HepG2 (cell line): ENCODE results near the gene PDZD7. TPM values are rescaled to one million over a fixed set of nuclear protein-coding genes. Genes with fewer than 3 reads are reported as not detected.

Experiments
- ATAC-seq: fragments of 200-7000 bp; cut with Tn5 transposase; 3 replicates; pipeline ENCODE4 v1.9.1; 2020; ENCODE audit warnings: mild to moderate bottlenecking, moderate library complexity
- BruUV-seq: library from RNA; stranded (reverse); fragments of 400-500 nt; replicated peaks from 2 replicates; lab custom pipeline; 2021; lab: Mats Ljungman, UMichigan
- CTCF ChIA-PET: fragments of 300-600 bp; formaldehyde crosslinking; extraction: SDS; loops from one replicate; lab custom pipeline; 2021; ENCODE audit warnings: low total read pairs, inconsistent platforms, low intra/inter-chr PET ratio; lab: Yijun Ruan, JAX
- POLR2A ChIA-PET: fragments of 350-600 bp; sonication (Branson Sonifier 250); formaldehyde crosslinking; loops from one replicate; lab custom pipeline; 2020; ENCODE audit warnings: antibody characterized with exemption, inconsistent platforms; lab: Yijun Ruan, JAX
- DNase-seq: peaks from one replicate; pipeline ENCODE4 v3.0.0-alpha.2; 2015; ENCODE audit warnings: low spot score
- FAIRE-seq: peaks from 3 replicates; lab custom pipeline; 2011; peaks lifted over from hg19 to GRCh38; lab: Jason Lieb, UNC
- H2AFZ ChIP-seq: one replicate; pipeline ENCODE4 v1.6.1; 2011; ENCODE audit warnings: low read length, inconsistent platforms
- H3K27ac ChIP-seq: fragments of 300-600 bp; 3 replicates; pipeline ENCODE4 v1.8.0; 2011; ENCODE audit warnings: mixed run types, mild to moderate bottlenecking, mixed read lengths, low read length, inconsistent platforms; ENCODE audit not compliant: insufficient read depth; ENCODE audit errors: extremely low read length
- H3K27me3 ChIP-seq, 2 experiments: fragments of 200-600 bp in 1 of 2; 2 replicates in 1 of 2; 3 replicates in 1 of 2; pipeline versions ENCODE4 v1.6.0 to v1.8.0; 2011; ENCODE audit warnings: low read length in 2 of 2, mild to moderate bottlenecking in 2 of 2, moderate library complexity in 2 of 2, inconsistent platforms in 1 of 2; ENCODE audit not compliant: insufficient read depth in 2 of 2, control insufficient read depth in 1 of 2
- H3K36me3 ChIP-seq, 2 experiments: fragments of 200-600 bp in 1 of 2; replicated peaks in 1 of 2; 2 replicates in 1 of 2; 3 replicates in 1 of 2; pipeline versions ENCODE4 v1.5.1 to v1.8.0; 2011; ENCODE audit warnings: low read length in 2 of 2, inconsistent platforms in 1 of 2; ENCODE audit not compliant: insufficient read depth in 2 of 2, control insufficient read depth in 1 of 2
- H3K4me1 ChIP-seq: 2 replicates; pipeline ENCODE4 v1.5.1; 2012; ENCODE audit warnings: low read length, inconsistent platforms; ENCODE audit not compliant: insufficient read depth
- H3K4me2 ChIP-seq: 2 replicates; pipeline ENCODE4 v1.6.0; 2011; ENCODE audit warnings: low read depth, low read length, inconsistent platforms
- H3K4me3 ChIP-seq, 3 experiments: fragments of 200-600 bp in 1 of 3; sonication (generic), shearing (Covaris generic) in 1 of 3; replicated peaks in 1 of 3; 2 replicates each; pipeline ENCODE4 v1.5.1; 2011 to 2016; ENCODE audit warnings: low read length in 3 of 3, inconsistent platforms in 2 of 3, low read depth in 2 of 3, mild to moderate bottlenecking in 2 of 3, control low read depth in 1 of 3, mixed read lengths in 1 of 3; ENCODE audit not compliant: insufficient read depth in 1 of 3
- H3K79me2 ChIP-seq: one replicate; pipeline ENCODE4 v1.6.1; 2011; ENCODE audit warnings: low read length, inconsistent platforms; ENCODE audit not compliant: insufficient read depth
- H3K9ac ChIP-seq: 2 replicates; pipeline ENCODE4 v1.6.0; 2011; ENCODE audit warnings: mild to moderate bottlenecking, low read depth, low read length, inconsistent platforms; ENCODE audit not compliant: insufficient read depth
- H3K9me3 ChIP-seq: 2 replicates; pipeline ENCODE4 v1.5.1; 2012; ENCODE audit warnings: mild to moderate bottlenecking, low read length
- H4K20me1 ChIP-seq: 2 replicates; pipeline ENCODE4 v1.6.0; 2011; ENCODE audit warnings: inconsistent platforms, mild to moderate bottlenecking, low read length, moderate library complexity; ENCODE audit not compliant: insufficient read depth
- AGO2 ChIP-seq: fragments of 200-400 bp; formaldehyde crosslinking; optimal IDR thresholded peaks from 2 replicates; pipeline ENCODE3; 2017; ENCODE audit warnings: mild to moderate bottlenecking, low read depth, low read length, moderate library complexity
- GATAD2A ChIP-seq: IDR thresholded peaks from 2 replicates; pipeline ENCODE4 v1.6.1; 2016
- MEF2D ChIP-seq: sonication (generic); formaldehyde crosslinking; IDR thresholded peaks from 2 replicates; pipeline ENCODE4 v1.5.1; 2020; ENCODE audit warnings: mild to moderate bottlenecking, missing genetic modification reagents
- NFYC ChIP-seq: IDR thresholded peaks from 2 replicates; pipeline ENCODE4 v1.6.1; 2016; ENCODE audit warnings: missing genetic modification reagents, missing compliant biosample characterization
- RBFOX2 ChIP-seq: fragments of 200-400 bp; formaldehyde crosslinking; IDR thresholded peaks from 2 replicates; pipeline ENCODE4 v1.6.1; 2017; ENCODE audit warnings: low read depth, mild to moderate bottlenecking, low read length
- SAFB2 ChIP-seq: sonication (generic); formaldehyde crosslinking; IDR thresholded peaks from 2 replicates; pipeline ENCODE4 v1.5.1; 2020; ENCODE audit warnings: missing genetic modification reagents, low read depth, mild to moderate bottlenecking, borderline replicate concordance
- ZNF451 ChIP-seq: sonication (generic); formaldehyde crosslinking; IDR thresholded peaks from 2 replicates; pipeline ENCODE4 v1.5.0; 2020; ENCODE audit warnings: mild to moderate bottlenecking, missing genetic modification reagents
- WGBS: methylation state at CpG from one replicate; pipeline ENCODE4 v1.1.6; 2017; ENCODE audit warnings: low lambda C conversion rate; 5-methylcytosine and 5-hydroxymethylcytosine counted together
- in situ Hi-C: cut with HindIII; loops from 2 replicates; pipeline ENCODE4 v1.10.0; 2017; ENCODE audit warnings: low pct_unique_long_range_greater_than_20kb; ENCODE audit not compliant: extremely low pct_ligation_motif_present
- intact Hi-C: fragments of 100-400 bp; cut with micrococcal nuclease; formaldehyde crosslinking; loops from one replicate; pipeline ENCODE4 v1.10.0; 2022; ENCODE audit not compliant: unreplicated experiment
- polyA plus RNA-seq, 8 experiments: library from polyadenylated mRNA; depleted of rRNA in 3 of 8; stranded (reverse) in 7 of 8; unstranded in 1 of 8; fragments of >200 nt; fragmentation: Illumina TruSeq in 4 of 8; extraction: Trizol in 4 of 8; gene quantifications; 2 replicates each; pipeline versions ENCODE4 v1.2.1 to v1.2.3, GENCODE V29; 2011 to 2016; ENCODE audit warnings: low read depth in 4 of 8, missing spikeins in 1 of 8, mixed read lengths in 1 of 8; ENCODE audit not compliant: insufficient read depth in 1 of 8
- total RNA-seq, 5 experiments: library from RNA; depleted of rRNA; stranded (reverse); fragments of >200 nt; fragmentation: Illumina TruSeq; extraction: Trizol; gene quantifications; 2 replicates each; pipeline ENCODE4 v1.2.3, GENCODE V29; 2016; ENCODE audit warnings: low read depth in 1 of 5

PDZD7 gene
- total and polyA plus RNA-seq, 2 of the 13 experiments (the other 11 are each of a cell fraction or from before 2014, with no cell fraction given): 0.58 to 0.73 TPM

GRCh38 chr10:100979791-100980272, 51.1 kb downstream of the PDZD7 start:
- Histone ChIP-seq H3K79me2 (no peaks in the 10 kb centered on the region), H3K27ac (no peak overlapping the region), H3K9ac (no peak overlapping the region), H3K4me3 (no peak overlapping the region), H2AFZ (no peak overlapping the region), H3K4me1 (peaks cover 11% of the 10 kb centered on the region), H3K36me3 (peaks cover 30 to 80% of the 10 kb centered on the region in 2 experiments), H3K4me2 (no peak overlapping the region), H3K9me3 (no peaks in the 10 kb centered on the region), H3K27me3 (no peaks in the 10 kb centered on the region), H4K20me1 (no peaks in the 10 kb centered on the region)
- DNase-seq (no peak), FAIRE-seq (no peak), ATAC-seq (no peak)
- CTCF ChIA-PET: no interaction called here
- intact Hi-C loops: no loop called here
- TF ChIP-seq AGO2 (peak; percentile 80), RBFOX2 (peak; percentile 16; the same call in 1 of the 2 replicates), ZNF451 (no peak), NFYC (CRISPR knock-in tag) (no peak)
- WGBS: 99% methylated on average over 8 of the region's 16 CpGs
- in situ Hi-C loops: no loop called here
- POLR2A ChIA-PET: interaction anchor here (1.7 kb wide), 1 partner anchor 18 kb away, joined by 3 read pairs; no protein-coding TSS in a partner anchor
- no TSS peak for BruUV-seq

GRCh38 chr10:100978901-100979195, 52.1 kb downstream of the PDZD7 start:
- intact Hi-C loops (no loop called here), in situ Hi-C loops (no loop called here)
- FAIRE-seq (no peak), ATAC-seq (no peak), DNase-seq (no peak)
- H3K4me2 ChIP-seq: no peak overlapping the region
- H3K36me3 ChIP-seq: peaks cover 33 to 80% of the 10 kb centered on the region in 2 experiments
- peaks cover 6% of the 10 kb centered on the region for H3K79me2 ChIP-seq
- no peak overlapping the region for H3K9ac ChIP-seq
- ChIA-PET POLR2A (interaction anchor here (1.7 kb wide), 1 partner anchor 19 kb away, joined by 3 read pairs; no protein-coding TSS in a partner anchor), CTCF (no interaction called here)
- no peaks in the 10 kb centered on the region for H3K27me3 ChIP-seq
- H3K4me3 ChIP-seq: no peak overlapping the region
- no peaks in the 10 kb centered on the region for H3K9me3 ChIP-seq
- peaks cover 16% of the 10 kb centered on the region for H3K4me1 ChIP-seq
- no TSS peak for BruUV-seq
- WGBS: 97% methylated on average over 7 of the region's 10 CpGs
- H2AFZ ChIP-seq: no peak overlapping the region
- no peaks in the 10 kb centered on the region for H4K20me1 ChIP-seq
- TF ChIP-seq SAFB2 (CRISPR knock-in tag) (no peak), AGO2 (peak; percentile 49), GATAD2A (CRISPR knock-in tag) (no peak), MEF2D (CRISPR knock-in tag) (no peak)
- TF ChIP-seq, all 625 proteins: peak for 1
- H3K27ac ChIP-seq: no peak overlapping the region
